DMS114 treated with DMSO at 0.1 percent for 48 hours (cell line): ENCODE measurements around the gene MED22.

Experiments
- DNase-seq: peaks from one replicate; lab custom pipeline; 2025; ENCODE audit not compliant: unreplicated experiment; lab: John Stamatoyannopoulos, UW

MED22 gene

DNA sequence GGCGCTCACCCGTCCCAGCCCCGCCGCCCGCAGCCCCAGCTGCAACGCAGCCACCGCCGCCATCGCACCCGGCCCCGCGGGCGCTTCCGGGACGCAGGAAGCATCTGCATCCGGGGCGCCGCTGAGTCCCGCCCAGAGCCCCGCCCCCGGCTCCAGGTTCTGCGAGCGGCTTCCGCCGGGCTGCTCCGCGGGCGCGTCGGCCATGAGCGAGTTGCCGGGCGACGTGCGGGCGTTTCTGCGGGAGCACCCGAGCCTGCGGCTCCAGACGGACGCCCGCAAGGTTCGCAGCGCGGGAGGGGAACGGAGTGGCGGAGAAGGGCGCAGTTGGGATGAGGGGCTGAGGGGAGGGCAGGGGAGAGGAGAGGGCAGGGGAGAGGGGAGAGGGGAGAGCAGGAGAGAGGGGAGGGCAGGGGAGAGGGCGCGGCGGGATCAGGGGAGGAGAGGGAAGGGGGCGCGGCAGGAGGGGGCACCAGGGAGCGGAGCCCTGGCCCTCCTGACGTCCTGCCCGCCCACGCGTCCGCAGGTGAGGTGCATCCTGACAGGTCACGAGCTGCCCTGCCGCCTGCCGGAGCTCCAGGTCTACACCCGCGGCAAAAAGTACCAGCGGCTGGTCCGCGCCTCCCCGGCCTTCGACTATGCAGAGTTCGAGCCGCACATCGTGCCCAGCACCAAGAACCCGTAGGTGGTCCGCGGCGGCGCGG lies 8.6 kb upstream of the MED22 start, which contains the start of the genes SURF1 and SURF2:
TSS of gene SURF1 (minus strand) at position 97 of the 701 bp plus-strand sequence. CDS start at position 63, 34 bp downstream.
TSS of gene SURF2 (plus strand) at position 160 of the 701 bp plus-strand sequence. CDS start at position 203, 43 bp downstream.
- peak; percentile 22 for DNase-seq

GRCh38 chr9:133355881-133356357 lies 8.0 kb upstream of the MED22 start:
- DNase-seq = no peak

DNA sequence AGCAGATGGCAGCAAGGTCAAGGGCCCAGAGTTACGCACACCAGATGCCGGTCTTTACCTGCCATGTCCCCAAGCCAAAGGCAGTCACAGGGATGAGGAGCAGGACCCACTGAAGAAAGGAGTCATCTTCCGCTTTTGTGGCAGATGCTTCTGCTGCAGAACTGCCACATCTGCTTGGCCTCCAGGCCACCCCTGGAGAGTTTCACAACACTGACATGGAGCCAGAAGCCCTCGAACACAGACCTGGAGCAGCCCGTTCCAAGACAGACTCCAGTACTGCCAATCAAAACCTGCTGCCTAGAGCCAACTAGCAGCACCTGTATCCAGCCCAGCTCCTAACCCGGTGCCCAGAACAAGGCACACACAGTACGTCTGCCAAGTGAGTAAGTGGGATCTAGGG lies 6.8 kb upstream of the MED22 start:
- DNase-seq = no peak

DNA sequence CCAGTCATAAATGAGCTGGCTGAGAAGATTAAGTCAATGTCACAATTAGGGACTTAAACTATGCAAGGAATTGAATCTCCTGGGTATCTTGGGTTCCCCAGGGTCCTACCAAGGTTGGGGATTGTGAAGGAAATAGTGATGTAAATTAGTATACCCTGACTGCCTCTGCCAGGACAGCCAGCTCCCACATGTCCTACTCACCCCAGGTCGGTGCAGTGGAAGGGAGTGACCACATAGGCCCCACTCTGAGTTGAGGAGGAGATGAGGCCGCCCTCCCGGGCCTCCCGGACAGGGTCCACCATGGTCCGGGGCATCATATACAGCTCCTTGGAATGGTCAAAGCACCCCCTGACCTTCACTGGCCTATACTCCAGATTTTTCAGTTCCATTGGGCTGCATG lies 5.6 kb upstream of the MED22 start:
- DNase-seq = no peak

DNA sequence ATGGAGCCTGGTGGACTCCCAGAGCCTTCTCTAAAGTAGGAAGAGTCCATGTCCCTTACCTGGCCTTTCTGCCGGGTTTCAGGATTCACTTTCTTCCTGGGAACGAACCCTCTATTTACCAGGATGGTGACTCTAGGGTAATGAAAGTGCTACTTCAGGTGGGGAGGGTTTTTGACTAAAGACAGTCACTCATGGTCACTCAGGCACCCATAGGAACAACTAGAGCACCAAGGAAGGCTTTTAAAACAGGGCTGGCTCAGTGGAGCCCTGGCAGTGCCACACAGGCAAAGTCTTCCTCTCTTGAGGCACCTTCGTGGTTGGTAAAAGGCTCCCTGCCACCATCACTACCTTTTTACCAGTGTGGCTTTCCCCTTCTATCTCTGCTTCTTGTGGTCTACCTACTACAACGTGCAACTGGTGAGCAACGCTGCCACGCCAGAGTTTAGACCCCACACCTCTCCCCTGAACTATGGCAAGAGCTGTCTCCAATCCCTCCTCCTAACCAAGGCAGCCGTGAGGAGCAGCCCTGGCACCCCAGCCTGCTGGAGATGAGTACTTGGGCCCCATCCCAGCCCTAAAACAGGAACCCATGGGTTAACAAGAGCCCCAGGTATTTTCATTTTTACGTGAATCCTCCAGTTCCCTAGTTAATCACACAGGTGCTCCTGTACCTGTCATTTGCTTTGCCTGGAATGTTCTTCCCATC lies 4.9 kb upstream of the MED22 start:
- no peak for DNase-seq

- peak; percentile 48 for DNase-seq
These were observed 4.1 kb upstream of the MED22 start for GRCh38 chr9:133351908-133352634.

GRCh38 chr9:133351526-133351907 lies 3.6 kb upstream of the MED22 start:
- no peak for DNase-seq

DNA sequence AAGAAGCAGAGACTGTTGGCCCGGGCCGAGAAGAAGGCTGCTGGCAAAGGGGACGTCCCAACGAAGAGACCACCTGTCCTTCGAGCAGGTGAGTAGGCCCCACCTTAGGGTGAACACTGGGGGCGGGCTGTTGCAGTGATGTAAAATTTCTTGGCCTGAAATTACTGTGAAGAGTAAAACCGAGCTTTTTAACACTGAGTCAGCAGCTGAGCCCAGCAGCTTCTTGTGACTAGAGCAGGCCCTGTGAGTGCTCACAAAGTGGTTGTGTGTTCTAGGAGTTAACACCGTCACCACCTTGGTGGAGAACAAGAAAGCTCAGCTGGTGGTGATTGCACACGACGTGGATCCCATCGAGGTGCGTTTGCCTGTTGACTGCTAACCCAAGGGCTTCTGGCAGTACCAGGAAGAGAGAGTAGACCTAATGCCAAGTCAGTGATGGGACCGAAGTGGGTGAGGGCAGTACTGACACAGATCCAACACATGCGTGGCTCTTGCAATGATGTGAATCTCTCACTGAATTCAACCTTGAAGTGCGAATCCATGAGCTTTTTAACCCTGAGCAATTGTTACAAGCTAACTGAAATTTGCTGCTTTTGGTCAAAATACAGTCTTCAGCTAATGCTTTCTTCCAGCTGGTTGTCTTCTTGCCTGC lies 2.2 kb upstream of the MED22 start:
- DNase-seq = no peak

- DNase-seq = no peak
These were observed 1.0 kb upstream of the MED22 start for GRCh38 chr9:133348718-133349573.

DNA sequence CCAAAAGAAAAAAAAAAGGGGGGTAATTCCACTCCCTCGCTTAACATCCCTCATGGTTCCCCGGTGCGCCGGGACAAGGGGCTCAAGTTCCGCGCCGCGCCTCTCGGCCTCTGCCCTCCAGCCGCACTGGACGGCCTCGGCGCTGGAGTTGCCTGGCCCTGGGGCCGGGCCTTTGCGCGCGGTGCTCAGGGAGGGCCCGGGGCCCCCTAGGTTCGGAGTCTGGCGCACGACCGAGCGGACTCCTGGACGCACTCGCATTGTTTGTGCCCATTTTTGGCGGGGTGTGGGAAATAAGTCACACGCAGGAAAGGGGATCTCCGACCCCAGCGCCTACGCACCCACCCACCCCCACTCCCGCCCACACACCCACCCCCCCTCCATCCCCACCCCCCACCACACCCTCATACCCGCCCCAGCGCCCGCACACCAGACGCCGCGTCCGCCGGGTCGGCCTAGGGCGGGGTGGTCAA lies 381 bp downstream of the MED22 start:
- no peak for DNase-seq

DNA sequence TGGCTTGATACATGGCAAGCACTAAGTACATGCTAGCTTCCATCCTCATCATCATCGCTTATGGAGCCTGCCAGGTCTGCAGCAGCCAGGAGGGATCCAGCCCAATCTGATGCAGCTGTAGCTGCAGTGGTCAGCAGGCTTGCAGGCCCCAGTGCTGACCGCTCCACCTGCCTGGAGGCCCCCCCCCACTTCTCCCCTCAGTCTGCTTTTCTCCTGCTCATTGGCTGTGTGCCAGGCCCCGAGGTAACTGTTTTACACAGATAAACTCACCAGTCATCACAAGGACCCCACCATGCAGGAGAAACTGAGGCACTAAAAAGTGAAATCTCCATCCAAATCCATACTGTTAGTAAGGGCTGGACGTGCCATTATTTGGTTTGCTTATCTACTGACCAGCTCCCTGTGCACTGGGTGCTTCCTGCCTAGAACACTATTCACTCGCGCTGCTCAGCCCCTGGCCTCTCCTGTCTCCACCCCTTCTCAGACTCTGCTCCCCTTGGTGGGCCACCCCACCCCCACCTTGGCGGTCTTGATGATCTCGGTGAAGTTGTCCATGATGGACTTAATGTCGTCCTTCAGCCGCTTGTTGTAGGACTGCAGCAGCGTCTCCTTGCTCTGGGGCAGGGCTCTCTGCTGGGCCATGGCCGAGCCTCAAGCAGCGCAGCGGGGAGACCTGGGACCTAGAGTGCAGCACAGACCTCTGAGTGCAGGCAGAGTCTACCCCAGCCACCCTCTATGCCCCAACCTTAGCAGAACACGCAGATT lies 1.7 kb downstream of the MED22 start:
- no peak for DNase-seq

GRCh38 chr9:133345596-133345995 lies 2.3 kb downstream of the MED22 start:
- no peak for DNase-seq

DNA sequence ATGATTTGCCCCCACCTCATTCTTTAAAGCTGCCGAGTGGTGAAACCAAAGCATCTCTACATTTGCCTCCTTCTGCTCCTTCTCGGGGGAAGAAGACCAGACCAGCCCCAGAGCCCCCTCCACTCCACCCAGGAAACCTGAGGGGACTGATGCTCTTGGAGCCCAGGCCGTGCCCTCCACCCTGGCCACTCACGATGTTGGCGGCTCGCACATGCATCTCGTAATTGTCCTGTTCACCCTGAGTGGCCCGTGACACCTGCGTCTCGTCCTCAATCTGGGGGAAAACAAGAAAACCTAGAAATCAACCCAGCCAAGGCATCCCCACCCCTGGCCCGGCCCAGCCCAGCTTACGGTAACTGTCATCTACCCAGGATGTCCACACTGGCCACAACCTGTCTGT lies 3.0 kb downstream of the MED22 start:
- DNase-seq = no peak

- DNase-seq = no peak
These were observed 3.9 kb downstream of the MED22 start for GRCh38 chr9:133344071-133344470.

GRCh38 chr9:133342570-133342969 lies 5.4 kb downstream of the MED22 start:
- DNase-seq = no peak

DNA sequence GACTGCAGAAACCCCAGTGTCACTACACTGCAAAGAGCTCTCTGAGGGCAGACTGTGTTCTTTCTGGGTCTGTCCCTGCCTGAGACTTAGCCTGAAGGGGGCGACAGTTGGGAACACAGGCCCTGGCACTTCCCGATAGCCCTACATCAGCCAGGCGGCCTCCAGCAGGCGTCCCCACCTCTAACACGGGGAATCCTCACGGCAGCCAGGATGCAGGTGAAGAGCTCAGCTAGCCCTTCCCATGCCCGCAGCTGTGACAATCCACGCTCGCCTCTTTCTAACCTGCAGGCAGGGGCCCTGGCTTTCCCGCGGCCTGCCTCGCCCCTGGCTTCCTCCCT lies 5.9 kb downstream of the MED22 start:
- DNase-seq = no peak

GRCh38 chr9:133341369-133342068 lies 6.4 kb downstream of the MED22 start:
- no peak for DNase-seq

GRCh38 chr9:133340916-133341315 lies 7.0 kb downstream of the MED22 start:
- no peak for DNase-seq

GRCh38 chr9:133340256-133340655 lies 7.7 kb downstream of the MED22 start:
- DNase-seq = no peak
